Neural cell (in vitro differentiated cells): Measurements from ENCODE around the gene TOM1.

Experiments used
- EZH2 ChIP-seq: fragments of 200-600, 300-800 bp; shearing (Covaris generic), sonication (generic); IDR thresholded peaks from 2 replicates; pipeline ENCODE4 v1.6.1; 2014; ENCODE audit warnings: antibody characterized with exemption, low read length, borderline replicate concordance, mild to moderate bottlenecking; ENCODE audit not compliant: insufficient read depth, poor library complexity, severe bottlenecking
- POLR2AphosphoS5 ChIP-seq: IDR thresholded peaks from 2 replicates; pipeline ENCODE4 v1.6.1; 2012
- RAD21 ChIP-seq: fragments of 450-650 bp; conservative IDR thresholded peaks from 2 replicates; pipeline ENCODE4 v1.6.1; 2014; ENCODE audit warnings: antibody characterized with exemption, mild to moderate bottlenecking, moderate library complexity
- SMC3 ChIP-seq: fragments of 450-650 bp; conservative IDR thresholded peaks from 2 replicates; pipeline ENCODE4 v1.6.1; 2014; ENCODE audit warnings: antibody characterized with exemption, mild to moderate bottlenecking, moderate library complexity; ENCODE audit not compliant: poor library complexity
- TF ChIP-seq, protein P1 (sequence below): fragments of 450-650 bp; IDR thresholded peaks from 2 replicates; pipeline ENCODE4 v1.5.1; 2014; ENCODE audit warnings: antibody characterized with exemption, mild to moderate bottlenecking, moderate library complexity; ENCODE audit not compliant: poor library complexity, severe bottlenecking

DNA sequence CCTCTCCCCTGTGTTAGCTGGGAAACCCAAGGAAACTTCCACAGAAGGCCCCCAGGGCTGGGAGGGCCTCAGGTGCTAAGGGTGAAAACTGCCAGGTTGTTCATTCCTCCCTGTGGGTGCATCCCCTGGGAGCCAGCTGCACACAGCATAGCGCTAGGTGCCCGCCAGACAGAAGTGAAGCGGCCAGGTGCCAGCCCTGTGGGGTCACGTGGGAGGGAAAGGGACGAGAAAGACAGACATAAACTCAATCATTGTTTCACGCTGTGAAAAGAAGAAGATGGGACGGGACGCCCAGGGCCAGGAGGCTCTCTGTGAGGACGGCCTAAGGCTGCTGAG, 49.6 kb downstream of the TOM1 start:
- TF ChIP-seq, protein P1, sequence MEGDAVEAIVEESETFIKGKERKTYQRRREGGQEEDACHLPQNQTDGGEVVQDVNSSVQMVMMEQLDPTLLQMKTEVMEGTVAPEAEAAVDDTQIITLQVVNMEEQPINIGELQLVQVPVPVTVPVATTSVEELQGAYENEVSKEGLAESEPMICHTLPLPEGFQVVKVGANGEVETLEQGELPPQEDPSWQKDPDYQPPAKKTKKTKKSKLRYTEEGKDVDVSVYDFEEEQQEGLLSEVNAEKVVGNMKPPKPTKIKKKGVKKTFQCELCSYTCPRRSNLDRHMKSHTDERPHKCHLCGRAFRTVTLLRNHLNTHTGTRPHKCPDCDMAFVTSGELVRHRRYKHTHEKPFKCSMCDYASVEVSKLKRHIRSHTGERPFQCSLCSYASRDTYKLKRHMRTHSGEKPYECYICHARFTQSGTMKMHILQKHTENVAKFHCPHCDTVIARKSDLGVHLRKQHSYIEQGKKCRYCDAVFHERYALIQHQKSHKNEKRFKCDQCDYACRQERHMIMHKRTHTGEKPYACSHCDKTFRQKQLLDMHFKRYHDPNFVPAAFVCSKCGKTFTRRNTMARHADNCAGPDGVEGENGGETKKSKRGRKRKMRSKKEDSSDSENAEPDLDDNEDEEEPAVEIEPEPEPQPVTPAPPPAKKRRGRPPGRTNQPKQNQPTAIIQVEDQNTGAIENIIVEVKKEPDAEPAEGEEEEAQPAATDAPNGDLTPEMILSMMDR, result no peak
- no peak for TF ChIP-seq EZH2
- TF ChIP-seq POLR2AphosphoS5, result no peak
- TF ChIP-seq SMC3, result no peak
- no peak for TF ChIP-seq RAD21
